Right cardiac atrium (tissue), 5 donors: Measurements from ENCODE around the gene PHLPP1. TPM values are rescaled to one million over a fixed set of nuclear protein-coding genes. Genes with fewer than 3 reads are reported as not detected.
"Not testable (repeated sequence)": the region's sequence is repeated elsewhere in the genome, so short reads cannot be mapped to it uniquely, and the experiment has no call there.

Experiments used
- ATAC-seq, 2 donors: fragments of 200-7000 bp; cut with Tn5 transposase; one replicate each; pipeline versions ENCODE4 v1.8.0 to v1.9.1; 2020; ENCODE audit warnings: moderate library complexity in 2 of 2, mild to moderate bottlenecking in 1 of 2
- DNase-seq, 3 donors: peaks; one replicate each; pipeline ENCODE4 v3.0.0-alpha.2; 2020
- H3K27ac ChIP-seq: one replicate; pipeline ENCODE4 v1.5.1; 2013; ENCODE audit warnings: mild to moderate bottlenecking, low read length, control low read depth, moderate library complexity
- H3K27me3 ChIP-seq: one replicate; pipeline ENCODE4 v1.6.1; 2013; ENCODE audit not compliant: control insufficient read depth, insufficient read depth
- H3K4me1 ChIP-seq: one replicate; pipeline ENCODE4 v1.6.1; 2013; ENCODE audit warnings: low read length; ENCODE audit not compliant: control insufficient read depth, insufficient read depth
- H3K4me3 ChIP-seq: one replicate; pipeline ENCODE4 v1.5.1; 2013; ENCODE audit warnings: low read length, control low read depth
- H3K9me3 ChIP-seq: one replicate; pipeline ENCODE4 v1.6.1; 2013; ENCODE audit warnings: low read length; ENCODE audit not compliant: control insufficient read depth
- WGBS: extraction: QIAGEN DNeasy Blood & Tissue Kit; methylation state at CpG from one replicate; pipeline ENCODE4 v1.1.7; 2013; 5-methylcytosine and 5-hydroxymethylcytosine counted together
- intact Hi-C, 4 donors: fragments of 100-400 bp; cut with DNase I; formaldehyde crosslinking; loops; one replicate each; pipeline versions ENCODE4 v1.11.0 to v1.14.0; 2022 to 2023
- polyA plus RNA-seq: library from polyadenylated mRNA; stranded (reverse); fragments of 200-250 nt; gene quantifications from one replicate; pipeline ENCODE4 v1.2.3, GENCODE V29; 2013
- total RNA-seq, 4 donors: library from RNA; stranded (reverse); fragmentation: NEBNext Ultra II Directional; extraction: Animal tissue kit (Norgen Biotek cat#: 25700); gene quantifications; one replicate each; pipeline ENCODE4 v1.2.1, GENCODE V29; 2021
- donor health status: healthy with polysubstance abuse.
- donor health status: DM: no; HTN: yes; CAD: no.
- donor health status: DM: no; HTN: no; CAD: no.
- donor health status: DM: no; HTN: yes; CAD: no; lungs with severe emphysema.
- donor health status: DM: yes; HTN: yes; CAD: no.

Gene PHLPP1
- total and polyA plus RNA-seq, 5 donors = 1.7 to 6.4 (median 4.9) TPM

DNA sequence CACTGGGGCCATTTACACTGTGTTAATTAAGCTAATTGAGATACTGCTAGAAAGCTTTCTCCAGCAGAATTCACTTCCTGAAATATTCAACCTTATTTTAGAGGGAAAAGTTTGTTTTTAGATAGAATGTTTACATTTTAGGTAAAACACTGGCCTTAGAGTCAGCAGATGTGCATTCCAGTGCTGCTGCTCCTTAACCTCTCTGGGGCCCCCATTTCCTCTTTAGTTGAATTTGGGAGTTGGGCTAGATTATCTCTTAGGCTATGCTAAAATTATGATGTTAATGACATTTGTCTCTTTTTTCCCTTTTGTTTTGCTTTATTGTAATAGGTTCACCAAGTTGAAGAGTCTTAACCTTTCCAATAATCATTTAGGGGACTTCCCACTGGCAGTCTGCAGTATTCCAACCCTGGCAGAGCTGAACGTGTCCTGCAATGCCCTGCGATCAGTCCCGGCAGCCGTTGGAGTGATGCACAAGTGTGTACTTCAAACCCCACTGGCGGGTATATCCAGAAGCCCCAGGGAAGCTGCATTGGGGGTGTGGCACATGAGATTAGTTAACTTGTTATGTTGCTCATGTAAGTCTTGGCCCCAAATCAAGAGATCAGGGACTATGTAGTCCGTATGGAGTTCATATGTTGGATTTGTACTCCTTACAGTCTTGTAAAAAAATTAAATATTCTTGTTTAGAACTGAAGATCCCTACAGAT lies 179.5 kb downstream of the PHLPP1 start:
- Histone ChIP-seq H3K27me3 (no peaks in the 10 kb centered on the region), H3K9me3 (no peaks in the 10 kb centered on the region), H3K27ac (no peak overlapping the region), H3K4me3 (no peak overlapping the region), H3K4me1 (no peaks in the 10 kb centered on the region)
- DNase-seq (no peak), ATAC-seq (no peak)
- intact Hi-C loops = no loop called here
- WGBS = 75% methylated on average over 6 of the region's 6 CpGs

DNA sequence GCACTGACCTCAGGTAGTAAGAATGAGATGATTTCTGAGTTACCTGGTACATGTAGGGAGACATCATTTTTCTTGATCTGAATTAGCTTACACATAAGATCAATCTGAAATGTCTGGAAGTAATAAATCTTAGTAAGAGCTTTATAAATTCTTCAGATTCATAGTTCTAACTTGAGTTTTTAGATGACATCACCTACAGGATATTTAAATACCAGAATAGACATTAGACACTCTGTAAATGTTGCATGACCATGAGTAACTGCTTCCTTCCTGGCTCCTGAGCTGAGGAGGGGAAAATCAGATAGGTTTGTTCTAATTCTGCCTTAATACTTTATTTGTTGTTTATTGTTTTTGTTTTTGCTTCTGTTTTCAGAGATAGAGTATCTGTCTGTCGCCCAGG lies 181.8 kb downstream of the PHLPP1 start:
- intact Hi-C loops = no loop called here
- no peaks in the 10 kb centered on the region for H3K27me3 ChIP-seq

DNA sequence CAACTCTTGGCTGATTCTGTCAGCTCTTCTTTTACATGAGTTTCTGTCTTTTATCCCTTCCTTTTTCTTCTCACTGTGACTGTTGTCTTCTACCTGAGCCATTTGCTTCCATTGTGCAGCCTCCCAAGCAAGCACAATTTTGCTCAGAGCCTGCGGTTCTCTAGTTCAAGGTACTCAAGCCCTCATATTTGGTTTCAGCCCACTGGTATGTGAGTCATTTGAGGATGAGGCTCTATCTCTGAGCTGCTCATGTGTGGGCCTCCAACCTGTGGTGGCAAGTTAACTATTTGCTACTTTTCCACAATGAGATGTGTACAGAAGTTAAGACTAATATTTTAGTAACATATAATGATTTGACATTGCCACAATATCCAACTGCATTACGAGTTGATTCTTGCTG lies 183.0 kb downstream of the PHLPP1 start:
- Histone ChIP-seq H3K27ac (no peak overlapping the region), H3K27me3 (no peaks in the 10 kb centered on the region), H3K4me1 (no peaks in the 10 kb centered on the region), H3K9me3 (no peaks in the 10 kb centered on the region), H3K4me3 (no peak overlapping the region)
- DNase-seq (no peak), ATAC-seq (no peak)
- WGBS = 95% methylated on average over 2 of the region's 2 CpGs
- intact Hi-C loops = no loop called here

More for the DNA sequence above, 181.8 kb downstream of the PHLPP1 start:
- no peak overlapping the region for H3K4me3 ChIP-seq
- no peaks in the 10 kb centered on the region for H3K4me1 ChIP-seq
- DNase-seq (no peak), ATAC-seq (no peak)
- no peaks in the 10 kb centered on the region for H3K9me3 ChIP-seq
- H3K27ac ChIP-seq = no peak overlapping the region
- WGBS = 86% methylated on average over 1 of the region's 1 CpG

DNA sequence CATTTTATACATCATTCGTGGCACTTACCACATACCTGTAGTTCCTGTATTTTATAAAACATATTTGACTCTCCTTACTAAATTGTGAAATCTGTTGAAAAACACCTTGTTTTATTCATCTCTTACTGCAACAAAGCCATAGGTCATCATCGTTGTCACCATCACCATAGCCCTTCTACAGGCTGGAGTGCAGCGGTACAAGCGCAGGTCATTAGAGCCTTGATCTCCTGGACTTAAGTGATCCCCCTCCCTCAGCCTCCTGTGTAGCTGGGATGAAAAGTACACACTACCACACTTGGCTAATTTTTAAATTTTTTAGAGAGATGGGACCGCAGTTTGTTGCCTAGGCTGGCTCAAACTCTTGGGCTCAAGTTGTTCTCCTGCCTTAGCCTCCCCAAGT lies 184.2 kb downstream of the PHLPP1 start:
- 98% methylated on average over 5 of the region's 5 CpGs for WGBS
- H3K27ac ChIP-seq = no peak overlapping the region
- intact Hi-C loops = no loop called here

DNA sequence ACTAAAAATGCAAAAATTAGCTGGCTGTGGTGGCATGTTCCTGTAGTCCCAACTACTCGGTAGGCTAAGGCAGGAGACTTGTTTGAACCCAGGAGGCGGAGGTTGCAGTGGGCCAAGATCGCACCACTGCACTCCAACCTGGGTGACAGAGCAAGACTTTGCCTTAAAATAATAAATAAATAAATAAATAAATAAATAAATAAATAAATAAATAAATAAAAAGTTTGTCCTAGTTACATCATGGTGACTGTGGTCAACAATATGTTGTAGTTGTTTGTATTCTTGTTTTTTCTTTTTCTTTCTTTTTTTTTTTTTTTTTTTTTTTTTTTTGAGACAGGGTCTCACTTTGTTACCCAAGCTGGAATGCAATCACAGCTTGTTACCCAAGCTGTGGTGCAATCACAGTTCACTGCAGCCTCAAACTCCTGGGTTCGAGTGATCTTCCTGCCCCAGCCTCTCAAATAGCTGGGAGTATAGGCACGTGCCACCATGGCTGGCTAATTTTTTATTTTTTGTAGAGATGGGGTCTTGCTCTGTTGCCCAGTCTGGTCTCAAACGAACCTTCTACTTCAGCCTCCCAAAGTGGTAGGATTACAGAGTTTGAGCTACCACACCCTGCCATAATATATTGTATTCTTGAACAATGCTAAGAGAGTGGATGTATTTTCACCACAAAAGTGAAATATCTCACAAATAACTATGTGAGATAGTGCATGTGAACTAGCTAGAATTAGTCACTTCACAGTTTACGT lies 185.0 kb downstream of the PHLPP1 start:
- intact Hi-C loops = no loop called here
- no peak for DNase-seq
- 97% methylated on average over 7 of the region's 7 CpGs for WGBS

More for the DNA sequence above, 184.2 kb downstream of the PHLPP1 start:
- Histone ChIP-seq H3K9me3 (no peaks in the 10 kb centered on the region), H3K4me3 (no peak overlapping the region), H3K27me3 (no peaks in the 10 kb centered on the region), H3K4me1 (no peaks in the 10 kb centered on the region)
- no peak for DNase-seq
- ATAC-seq = no peak

DNA sequence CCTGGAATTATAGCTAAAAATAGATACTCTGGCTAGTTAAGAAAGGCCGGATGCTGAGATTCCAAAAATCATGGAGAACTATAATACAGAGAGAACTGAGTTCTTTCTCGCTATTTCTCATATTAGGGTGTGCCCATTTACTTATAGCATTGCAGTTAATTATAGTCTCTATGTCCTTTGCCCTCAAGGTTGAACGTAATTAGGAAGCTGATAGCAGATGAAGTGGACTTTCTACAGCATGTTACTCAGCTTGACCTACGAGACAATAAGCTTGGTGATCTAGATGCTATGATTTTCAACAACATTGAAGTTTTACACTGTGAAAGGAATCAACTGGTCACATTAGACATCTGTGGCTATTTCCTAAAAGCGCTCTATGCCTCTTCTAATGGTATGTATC lies 187.4 kb downstream of the PHLPP1 start:
- H3K27me3 ChIP-seq = no peaks in the 10 kb centered on the region
- 82% methylated on average over 5 of the region's 5 CpGs for WGBS
- intact Hi-C loops = no loop called here

More for the DNA sequence above, 185.0 kb downstream of the PHLPP1 start:
- H3K9me3 ChIP-seq = no peaks in the 10 kb centered on the region
- H3K4me1 ChIP-seq = no peaks in the 10 kb centered on the region
- no peaks in the 10 kb centered on the region for H3K27me3 ChIP-seq
- no peak for ATAC-seq
- no peak overlapping the region for H3K4me3 ChIP-seq
- H3K27ac ChIP-seq = no peak overlapping the region

DNA sequence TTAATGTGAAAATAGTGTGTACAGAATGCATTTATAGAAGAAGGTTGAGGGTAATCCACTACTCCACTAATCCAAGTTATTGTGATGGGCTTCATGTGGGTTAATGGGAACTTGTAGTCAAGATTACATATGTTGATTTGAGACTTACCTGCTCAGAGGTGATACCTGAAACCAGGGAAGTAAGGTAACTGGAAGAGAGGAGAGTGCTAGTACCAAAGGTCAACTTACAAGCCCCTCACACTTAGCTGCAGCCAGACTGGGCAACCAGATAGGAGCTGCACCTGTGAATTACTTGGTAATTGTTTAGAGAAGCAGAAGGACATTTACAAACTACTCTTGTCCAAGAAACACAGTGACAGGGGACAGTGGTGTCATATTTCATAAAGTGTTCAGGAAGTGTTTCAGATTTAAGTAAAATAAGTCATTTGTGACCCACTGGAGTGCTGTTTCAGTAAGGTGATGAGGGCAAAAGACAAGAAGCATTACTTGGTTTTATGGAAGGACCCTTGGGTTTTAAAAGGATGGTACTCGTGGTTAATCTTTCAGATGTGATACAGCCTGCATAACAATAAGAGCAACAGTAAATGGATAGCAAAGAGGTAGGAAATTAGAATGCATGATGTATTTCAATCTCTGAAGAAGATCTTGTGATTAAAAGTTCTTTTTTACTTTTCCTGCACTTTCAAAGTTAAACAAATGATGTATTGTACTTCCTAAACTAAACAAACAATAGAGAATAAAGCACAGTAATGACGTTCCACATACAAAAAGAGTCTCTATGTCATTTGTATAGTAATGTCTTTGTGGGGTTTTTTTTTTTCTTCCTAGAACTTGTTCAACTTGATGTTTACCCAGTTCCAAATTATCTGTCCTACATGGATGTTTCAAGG lies 189.3 kb downstream of the PHLPP1 start:
- DNase-seq (no peak), ATAC-seq (no peak)
- Histone ChIP-seq H3K4me1 (no peaks in the 10 kb centered on the region), H3K27ac (no peak overlapping the region), H3K9me3 (no peaks in the 10 kb centered on the region), H3K4me3 (no peak overlapping the region), H3K27me3 (no peaks in the 10 kb centered on the region)
- 78% methylated on average over 2 of the region's 2 CpGs for WGBS
- intact Hi-C loops = no loop called here

More for the DNA sequence above, 187.4 kb downstream of the PHLPP1 start:
- no peaks in the 10 kb centered on the region for H3K9me3 ChIP-seq
- no peak overlapping the region for H3K27ac ChIP-seq
- no peaks in the 10 kb centered on the region for H3K4me1 ChIP-seq
- H3K4me3 ChIP-seq = no peak overlapping the region
- ATAC-seq (no peak), DNase-seq (no peak)

DNA sequence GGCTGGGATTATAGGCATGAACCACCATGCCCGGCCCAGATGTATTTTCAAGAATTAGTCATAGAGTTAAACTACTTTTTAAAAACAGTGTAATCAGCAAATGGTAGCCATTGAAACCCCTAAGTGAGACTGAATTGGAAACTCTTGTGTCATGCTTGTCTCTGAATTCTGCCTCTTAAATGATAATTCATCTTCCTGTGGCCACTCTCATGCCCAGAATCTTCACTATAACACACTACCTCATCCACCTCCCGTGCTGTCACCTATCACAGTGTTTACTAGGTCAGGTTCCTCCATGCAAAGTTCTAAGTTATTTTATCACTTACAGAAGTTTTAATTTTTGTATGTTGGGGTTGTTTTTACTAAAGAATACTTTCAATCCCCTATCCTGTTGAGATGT lies 197.5 kb downstream of the PHLPP1 start:
- H3K4me3 ChIP-seq = no peak overlapping the region
- DNase-seq = no peak
- no peak overlapping the region for H3K27ac ChIP-seq
- intact Hi-C loops = no loop called here
- no peaks in the 10 kb centered on the region for H3K4me1 ChIP-seq
- ATAC-seq = no peak
- WGBS = 61% methylated on average over 2 of the region's 2 CpGs
- no peaks in the 10 kb centered on the region for H3K9me3 ChIP-seq
- H3K27me3 ChIP-seq = no peaks in the 10 kb centered on the region

DNA sequence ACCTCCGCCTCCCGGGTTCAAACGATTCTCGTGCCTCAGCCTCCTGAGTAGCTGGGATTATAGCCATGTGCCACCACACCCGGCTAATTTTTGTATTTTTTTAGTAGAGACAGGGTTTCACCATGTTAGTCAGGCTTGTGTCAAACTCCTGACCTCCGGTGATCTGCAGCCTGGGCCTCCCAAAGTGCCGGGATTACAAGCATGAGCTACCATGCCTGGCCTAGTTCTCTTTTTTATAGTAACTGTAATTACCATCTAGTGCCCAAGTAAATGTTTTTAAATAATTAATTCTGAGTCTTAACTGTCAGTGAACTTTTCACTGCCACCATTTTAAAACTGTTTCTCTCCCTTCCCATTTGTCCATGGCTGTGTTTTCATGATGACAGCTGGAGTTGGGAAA lies 198.5 kb downstream of the PHLPP1 start:
- H3K27ac ChIP-seq, ATAC-seq, H3K27me3 ChIP-seq, H3K4me3 ChIP-seq, H3K9me3 ChIP-seq, DNase-seq, H3K4me1 ChIP-seq, intact Hi-C loops: not testable (repeated sequence)
- WGBS = 93% methylated on average over 7 of the region's 7 CpGs

DNA sequence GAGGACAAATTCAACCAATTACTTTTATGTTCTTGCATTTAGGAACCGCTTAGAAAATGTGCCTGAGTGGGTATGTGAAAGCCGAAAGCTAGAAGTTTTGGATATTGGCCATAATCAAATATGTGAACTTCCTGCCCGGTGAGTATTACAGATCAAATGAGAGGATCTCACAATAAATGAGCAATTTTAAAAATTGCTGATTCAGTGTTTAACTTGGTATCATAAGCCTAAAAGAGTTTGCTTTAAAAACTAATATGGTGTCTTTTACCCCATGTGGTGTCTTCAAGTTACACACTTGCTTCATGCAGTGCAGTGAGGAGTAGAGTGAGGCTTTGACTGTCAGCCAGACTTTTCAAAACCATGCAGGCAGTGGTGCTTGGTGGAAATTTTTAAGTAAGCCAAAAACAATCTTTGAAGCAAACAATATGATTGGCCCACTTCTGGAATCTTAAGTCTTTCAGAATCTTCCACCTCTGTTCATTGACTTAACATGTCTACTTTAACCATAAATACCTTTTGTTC lies 199.6 kb downstream of the PHLPP1 start:
- no peak for DNase-seq
- ATAC-seq = no peak
- 98% methylated on average over 3 of the region's 3 CpGs for WGBS
- Histone ChIP-seq H3K4me1 (no peaks in the 10 kb centered on the region), H3K4me3 (no peak overlapping the region), H3K9me3 (no peaks in the 10 kb centered on the region), H3K27ac (no peak overlapping the region), H3K27me3 (no peaks in the 10 kb centered on the region)
- intact Hi-C loops = no loop called here

DNA sequence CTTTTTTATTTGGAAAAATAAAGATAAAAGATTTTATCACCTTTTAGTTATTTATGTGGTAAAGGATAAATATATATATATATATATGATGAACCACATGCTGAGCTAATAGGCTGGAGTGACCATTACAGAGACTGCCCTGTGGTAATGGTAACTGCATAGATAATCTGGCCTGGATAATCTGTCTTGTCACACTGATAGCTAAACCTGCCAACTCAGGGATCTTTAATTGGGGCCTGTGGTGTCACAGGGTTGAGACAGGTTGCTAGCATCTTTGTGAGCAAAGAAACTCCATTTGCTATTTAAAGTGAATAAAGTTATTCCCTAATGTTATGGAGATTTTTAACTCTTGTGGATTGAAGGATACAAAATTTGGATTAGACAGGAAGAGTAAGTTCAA lies 203.0 kb downstream of the PHLPP1 start:
- no peak overlapping the region for H3K4me3 ChIP-seq
- H3K9me3 ChIP-seq = no peaks in the 10 kb centered on the region
- DNase-seq (no peak), ATAC-seq (no peak)
- H3K4me1 ChIP-seq = no peaks in the 10 kb centered on the region
- H3K27me3 ChIP-seq = no peaks in the 10 kb centered on the region
- no peak overlapping the region for H3K27ac ChIP-seq
- intact Hi-C loops = no loop called here
